Ovary (tissue), 9 donors: ENCODE results near the gene PADI4. TPM values are rescaled to one million over a fixed set of nuclear protein-coding genes. Genes with fewer than 3 reads are reported as not detected.

Source experiments
- DNase-seq, 5 donors: peaks; one replicate each; pipeline ENCODE4 v3.0.0-alpha.2; 2019 to 2020
- H3K27ac ChIP-seq, 2 donors: fragments of 200-600 bp; one replicate each; pipeline versions ENCODE4 v1.5.1 to v1.8.0; 2019 to 2022
- H3K27me3 ChIP-seq: fragments of 200-600 bp; one replicate; pipeline ENCODE4 v1.8.0; 2022
- H3K36me3 ChIP-seq: fragments of 200-600 bp; sonication (generic); one replicate; pipeline ENCODE4 v1.5.1; 2019
- H3K4me1 ChIP-seq: one replicate; pipeline ENCODE4 v1.8.1; 2013; ENCODE audit warnings: mild to moderate bottlenecking, moderate library complexity; ENCODE audit not compliant: insufficient read depth
- H3K4me3 ChIP-seq: fragments of 200-600 bp; sonication (generic); one replicate; pipeline ENCODE4 v1.5.1; 2017
- H3K9me3 ChIP-seq, 2 donors: fragments of 200-600 bp in 1 of 2; sonication (generic) in 1 of 2; one replicate each; pipeline versions ENCODE4 v1.5.1 to v1.8.1; 2013 to 2019; ENCODE audit warnings: mild to moderate bottlenecking in 1 of 2, moderate library complexity in 1 of 2
- EP300 ChIP-seq: sonication (generic); formaldehyde crosslinking; IDR thresholded peaks from one replicate; pipeline ENCODE4 v1.6.1; 2017; ENCODE audit warnings: antibody characterized with exemption
- POLR2A ChIP-seq: fragments of 450-650 bp; IDR thresholded peaks from one replicate; pipeline ENCODE4 v1.6.1; 2017; ENCODE audit warnings: antibody characterized with exemption, mild to moderate bottlenecking, moderate library complexity
- WGBS, 3 donors: extraction: QIAGEN DNeasy Blood & Tissue Kit in 1 of 3; methylation state at CpG; one replicate each; pipeline versions ENCODE4 v1.1.5 to v1.1.7; 2013 to 2017; 5-methylcytosine and 5-hydroxymethylcytosine counted together
- intact Hi-C, 4 donors: fragments of 100-400 bp; cut with DNase I; formaldehyde crosslinking; loops; one replicate each; pipeline versions ENCODE4 v1.11.0 to v1.15.1; 2022 to 2023
- polyA plus RNA-seq, 2 donors: library from polyadenylated mRNA; stranded (reverse); fragments of 200-250 nt in 1 of 2; fragments of 350-450 nt in 1 of 2; fragmentation: Illumina TruSeq in 1 of 2; extraction: RNeasy Lipid Tissue Mini Kit (QIAGEN cat#74804) in 1 of 2; gene quantifications; one replicate each; pipeline ENCODE4 v1.2.3, GENCODE V29; 2013 to 2014
- total RNA-seq, 7 donors: library from RNA; depleted of rRNA in 2 of 7; stranded (reverse); fragments of >200 nt in 2 of 7; fragmentation: NEBNext Ultra II Directional in 3 of 7; extraction: Animal tissue kit (Norgen Biotek cat#: 25700) in 3 of 7; gene quantifications; one replicate each; pipeline versions ENCODE4 v1.1.0 to v1.2.4, GENCODE V29; 2016 to 2023
- TF ChIP-seq, protein P1 (sequence below), 3 donors: fragments of 450-650 bp in 2 of 3; fragments of 200-600 bp in 1 of 3; IDR thresholded peaks; one replicate each; pipeline versions ENCODE4 v1.5.1 to v1.8.0; 2016 to 2022; ENCODE audit warnings: antibody characterized with exemption in 3 of 3, mild to moderate bottlenecking in 1 of 3
- donor health status: DM: no; HTN: no; CAD: no; lungs with moderate emphysema.
- donor health status: DM: no; HTN: no; CAD: no.
- donor health status: Bipolar disorder and iron deficiency.
- donor health status: DM: yes; HTN: yes; CAD: no.
- donor health status: DM: no; HTN: no; CAD: no.
- donor health status: DM: yes; HTN: yes; CAD: no.

The PADI4 gene
- total and polyA plus RNA-seq, 9 donors, result 0.10 to 1.8 (median 0.25) TPM; not detected in 3

DNA sequence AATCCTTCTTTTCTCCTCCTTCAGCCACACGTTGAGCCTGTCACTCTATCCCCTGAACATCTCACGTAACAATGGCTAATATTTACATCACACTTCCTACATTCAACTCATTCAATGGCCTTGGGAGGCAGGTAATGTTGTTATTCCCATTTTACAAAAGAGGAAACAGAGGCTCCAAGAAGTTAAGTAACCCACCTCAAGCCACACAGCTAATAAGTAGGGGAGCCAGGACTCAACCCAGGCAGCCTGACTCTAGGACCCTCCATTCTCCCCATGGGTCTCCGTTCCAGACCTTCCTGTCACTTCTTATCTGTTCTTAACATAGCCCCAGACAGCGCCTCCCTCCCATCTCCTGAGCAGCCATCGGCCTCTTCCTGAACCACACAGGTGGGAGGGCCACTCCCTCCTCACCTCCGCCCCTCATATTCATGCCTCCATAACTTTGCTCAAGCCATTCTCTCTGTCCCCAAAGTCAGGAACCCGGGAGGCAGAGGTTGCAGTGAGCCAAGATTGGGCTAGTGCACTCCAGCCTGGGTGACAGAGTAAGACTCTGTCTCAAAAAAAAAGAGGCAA lies 2.2 kb downstream of the PADI4 start:
- Histone ChIP-seq H3K36me3 (no peaks in the 10 kb centered on the region), H3K27me3 (no peaks in the 10 kb centered on the region), H3K4me1 (peaks cover 10% of the 10 kb centered on the region), H3K27ac (no peak overlapping the region), H3K9me3 (no peaks in the 10 kb centered on the region), H3K4me3 (no peak overlapping the region)
- intact Hi-C loops, result no loop called here
- TF ChIP-seq, protein P1, sequence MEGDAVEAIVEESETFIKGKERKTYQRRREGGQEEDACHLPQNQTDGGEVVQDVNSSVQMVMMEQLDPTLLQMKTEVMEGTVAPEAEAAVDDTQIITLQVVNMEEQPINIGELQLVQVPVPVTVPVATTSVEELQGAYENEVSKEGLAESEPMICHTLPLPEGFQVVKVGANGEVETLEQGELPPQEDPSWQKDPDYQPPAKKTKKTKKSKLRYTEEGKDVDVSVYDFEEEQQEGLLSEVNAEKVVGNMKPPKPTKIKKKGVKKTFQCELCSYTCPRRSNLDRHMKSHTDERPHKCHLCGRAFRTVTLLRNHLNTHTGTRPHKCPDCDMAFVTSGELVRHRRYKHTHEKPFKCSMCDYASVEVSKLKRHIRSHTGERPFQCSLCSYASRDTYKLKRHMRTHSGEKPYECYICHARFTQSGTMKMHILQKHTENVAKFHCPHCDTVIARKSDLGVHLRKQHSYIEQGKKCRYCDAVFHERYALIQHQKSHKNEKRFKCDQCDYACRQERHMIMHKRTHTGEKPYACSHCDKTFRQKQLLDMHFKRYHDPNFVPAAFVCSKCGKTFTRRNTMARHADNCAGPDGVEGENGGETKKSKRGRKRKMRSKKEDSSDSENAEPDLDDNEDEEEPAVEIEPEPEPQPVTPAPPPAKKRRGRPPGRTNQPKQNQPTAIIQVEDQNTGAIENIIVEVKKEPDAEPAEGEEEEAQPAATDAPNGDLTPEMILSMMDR (IDR thresholded peaks at IDR 0.05), result no peak
- no peak for TF ChIP-seq POLR2A
- no peak for TF ChIP-seq EP300
- WGBS, 3 donors, result 74 to 86% (median 81%) methylated on average over 7 of the region's 7 CpGs
- no peak for DNase-seq

GRCh38 chr1:17313530-17314309 lies 5.7 kb downstream of the PADI4 start:
- DNase-seq, result no peak
- Histone ChIP-seq H3K27me3 (no peaks in the 10 kb centered on the region), H3K36me3 (no peaks in the 10 kb centered on the region), H3K27ac (no peak overlapping the region), H3K9me3 (no peaks in the 10 kb centered on the region), H3K4me3 (no peak overlapping the region), H3K4me1 (peaks cover 7% of the 10 kb centered on the region)
- TF ChIP-seq EP300 (no peak), POLR2A (no peak)
- TF ChIP-seq, protein P1 (IDR thresholded peaks at IDR 0.05), result no peak
- intact Hi-C loops, result no loop called here
- WGBS, 3 donors, result 84 to 87% (median 85%) methylated on average over 9 of the region's 9 CpGs

DNA sequence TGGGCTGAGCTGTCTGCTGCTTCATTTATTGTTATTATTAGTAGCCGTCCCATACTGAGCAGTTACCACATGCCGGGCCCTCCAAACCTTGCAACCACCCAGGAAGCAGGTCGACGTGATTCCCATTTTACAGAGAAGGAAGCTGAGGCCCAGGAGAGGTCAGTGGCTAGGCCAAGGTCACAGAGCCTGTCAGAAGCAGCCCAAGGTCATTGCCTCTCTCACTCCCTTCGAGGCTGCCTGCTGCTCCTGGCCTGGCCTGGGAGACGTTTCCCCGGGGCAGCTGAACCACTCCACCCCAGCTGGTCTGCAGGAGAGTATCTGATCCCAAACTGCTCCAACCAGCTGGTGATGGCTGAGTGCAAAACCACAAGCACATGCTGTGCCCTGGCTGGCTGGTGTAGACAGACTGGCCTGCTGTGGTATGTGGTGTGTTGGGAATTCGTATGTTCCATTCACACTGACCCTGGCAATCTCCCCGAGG lies 6.5 kb downstream of the PADI4 start:
- Histone ChIP-seq H3K9me3 (no peaks in the 10 kb centered on the region), H3K27me3 (no peaks in the 10 kb centered on the region), H3K4me1 (peaks cover 6% of the 10 kb centered on the region), H3K36me3 (no peaks in the 10 kb centered on the region), H3K4me3 (no peak overlapping the region), H3K27ac (no peak overlapping the region)
- TF ChIP-seq POLR2A, result no peak
- TF ChIP-seq, protein P1 (IDR thresholded peaks at IDR 0.05), result no peak
- TF ChIP-seq EP300, result no peak
- DNase-seq, result peak in 1 of 5 donors; percentile 46
- 14 to 27% (median 22%) methylated on average over 8 to 9 of the region's 9 CpGs for WGBS, 3 donors
- intact Hi-C loops, result no loop called here

GRCh38 chr1:17315542-17316130 lies 7.6 kb downstream of the PADI4 start:
- peaks cover 4% of the 10 kb centered on the region for H3K4me1 ChIP-seq
- H3K4me3 ChIP-seq, result no peak overlapping the region
- TF ChIP-seq, protein P1 (IDR thresholded peaks at IDR 0.05), result no peak
- TF ChIP-seq POLR2A, result no peak
- no peak for TF ChIP-seq EP300
- no peaks in the 10 kb centered on the region for H3K9me3 ChIP-seq
- intact Hi-C loops, result no loop called here
- H3K27ac ChIP-seq, result no peak overlapping the region
- H3K27me3 ChIP-seq, result no peaks in the 10 kb centered on the region
- WGBS, 3 donors, result 40 to 45% (median 43%) methylated on average over 7 of the region's 7 CpGs
- no peaks in the 10 kb centered on the region for H3K36me3 ChIP-seq
- DNase-seq, result no peak
